WERI-Rb-1 (cell line): ENCODE data around the gene CRTC1.

Source experiments
- DNase-seq: peaks from one replicate; pipeline ENCODE4 v3.0.0-alpha.2; 2020
- H3K27ac ChIP-seq: fragments of 250-450 bp; sonication (Bioruptor Pico); 2 replicates; pipeline ENCODE4 v1.5.1; 2020; ENCODE audit warnings: mild to moderate bottlenecking, moderate library complexity
- H3K27me3 ChIP-seq: fragments of 250-450 bp; sonication (Bioruptor Pico); 2 replicates; pipeline ENCODE4 v1.5.1; 2021; ENCODE audit warnings: mild to moderate bottlenecking, low read depth, moderate library complexity; ENCODE audit not compliant: insufficient read depth, severe bottlenecking
- H3K36me3 ChIP-seq: fragments of 250-450 bp; sonication (Bioruptor Pico); 2 replicates; pipeline ENCODE4 v1.5.1; 2020; ENCODE audit warnings: mild to moderate bottlenecking, moderate library complexity
- H3K4me3 ChIP-seq: 2 replicates; pipeline ENCODE4 v1.5.1; 2011; ENCODE audit warnings: low read depth, mild to moderate bottlenecking, control low read depth, low read length
- H3K9me3 ChIP-seq: fragments of 250-450 bp; sonication (Bioruptor Pico); 2 replicates; pipeline ENCODE4 v1.5.1; 2021; ENCODE audit warnings: mild to moderate bottlenecking, moderate library complexity; ENCODE audit not compliant: severe bottlenecking
- CTCF ChIP-seq: IDR thresholded peaks from 2 replicates; pipeline ENCODE4 v1.5.1; 2011; ENCODE audit warnings: low read depth, mild to moderate bottlenecking, control low read depth, inconsistent platforms, low read length

The CRTC1 gene

GRCh38 chr19:18660939-18661670 lies 22.4 kb upstream of the CRTC1 start:
- no peak for DNase-seq
- peaks cover 9% of the 10 kb centered on the region for H3K36me3 ChIP-seq
- no peak overlapping the region for H3K27ac ChIP-seq
- TF ChIP-seq CTCF = no peak
- no peaks in the 10 kb centered on the region for H3K27me3 ChIP-seq
- H3K9me3 ChIP-seq = peaks cover 3% of the 10 kb centered on the region
- no peak overlapping the region for H3K4me3 ChIP-seq

- peak overlapping the region; percentile 52 for H3K27ac ChIP-seq
Measured at GRCh38 chr19:18662972-18663732, 20.3 kb upstream of the CRTC1 start.

GRCh38 chr19:18663940-18664530 lies 19.4 kb upstream of the CRTC1 start:
- no peaks in the 10 kb centered on the region for H3K27me3 ChIP-seq
- H3K27ac ChIP-seq = peak overlapping the region; percentile 74
- no peak overlapping the region; the same call in 1 of the 2 replicates for H3K4me3 ChIP-seq
- H3K36me3 ChIP-seq = peaks cover 25% of the 10 kb centered on the region
- peak; percentile 50 for DNase-seq
- H3K9me3 ChIP-seq = peaks cover 3% of the 10 kb centered on the region
- no peak for TF ChIP-seq CTCF

More at GRCh38 chr19:18662972-18663732, 20.3 kb upstream of the CRTC1 start:
- no peak overlapping the region for H3K4me3 ChIP-seq
- H3K9me3 ChIP-seq = peaks cover 3% of the 10 kb centered on the region
- no peak for DNase-seq
- no peaks in the 10 kb centered on the region for H3K27me3 ChIP-seq
- H3K36me3 ChIP-seq = peaks cover 16% of the 10 kb centered on the region
- TF ChIP-seq CTCF = no peak

GRCh38 chr19:18665771-18666202 lies 17.7 kb upstream of the CRTC1 start:
- no peak overlapping the region for H3K27ac ChIP-seq

GRCh38 chr19:18666317-18666716 lies 17.2 kb upstream of the CRTC1 start:
- no peak for DNase-seq
- H3K4me3 ChIP-seq = no peak overlapping the region
- peaks cover 3% of the 10 kb centered on the region for H3K9me3 ChIP-seq
- no peak overlapping the region for H3K27ac ChIP-seq
- peaks cover 39% of the 10 kb centered on the region for H3K36me3 ChIP-seq
- H3K27me3 ChIP-seq = no peaks in the 10 kb centered on the region
- TF ChIP-seq CTCF = no peak

More at GRCh38 chr19:18665771-18666202, 17.7 kb upstream of the CRTC1 start:
- H3K9me3 ChIP-seq = peaks cover 3% of the 10 kb centered on the region
- H3K36me3 ChIP-seq = peaks cover 37% of the 10 kb centered on the region
- H3K27me3 ChIP-seq = no peaks in the 10 kb centered on the region
- DNase-seq = no peak
- no peak for TF ChIP-seq CTCF
- H3K4me3 ChIP-seq = no peak overlapping the region
